ENCODE measurements around the gene IKBKE.

The IKBKE gene

GRCh38 chr1:206469933-206470691 lies at the start of gene IKBKE:
Gene IKBKE, plus strand, starts transcription at chr1:206470476. Its CDS starts 2,752 bp downstream, at chr1:206473228.
- peak; percentile 39 for DNase-seq (ENCODE audit: low read depth)

GRCh38 chr1:206421616-206422340 lies 48.5 kb upstream of the IKBKE start:
- DNase-seq (ENCODE audit: low read depth) = no peak

- no peak for DNase-seq (ENCODE audit: low read depth)
Measured at GRCh38 chr1:206422525-206422924, 47.8 kb upstream of the IKBKE start.

GRCh38 chr1:206427291-206427690 lies 43.0 kb upstream of the IKBKE start:
- no peak for DNase-seq (ENCODE audit: low read depth)

- DNase-seq (ENCODE audit: low read depth) = no peak
Measured at GRCh38 chr1:206429421-206429820, 40.9 kb upstream of the IKBKE start.

- no peak for DNase-seq (ENCODE audit: low read depth)
Measured at GRCh38 chr1:206430031-206430983, 40.0 kb upstream of the IKBKE start.

- DNase-seq (ENCODE audit: low read depth) = no peak
Measured at GRCh38 chr1:206435445-206435844, 34.8 kb upstream of the IKBKE start.

GRCh38 chr1:206438554-206438953 lies 31.7 kb upstream of the IKBKE start:
- DNase-seq (ENCODE audit: low read depth) = no peak

- no peak for DNase-seq (ENCODE audit: low read depth)
Measured at GRCh38 chr1:206439205-206439604, 31.1 kb upstream of the IKBKE start.

- no peak for DNase-seq (ENCODE audit: low read depth)
Measured at GRCh38 chr1:206441336-206441967, 28.8 kb upstream of the IKBKE start.

GRCh38 chr1:206442101-206442500 lies 28.2 kb upstream of the IKBKE start:
- no peak for DNase-seq (ENCODE audit: low read depth)

GRCh38 chr1:206445116-206445515 lies 25.2 kb upstream of the IKBKE start:
- DNase-seq (ENCODE audit: low read depth) = no peak

GRCh38 chr1:206445911-206446356 lies 24.3 kb upstream of the IKBKE start:
- no peak for DNase-seq (ENCODE audit: low read depth)

GRCh38 chr1:206446688-206447421 lies 23.4 kb upstream of the IKBKE start:
- DNase-seq (ENCODE audit: low read depth) = no peak

- DNase-seq (ENCODE audit: low read depth) = no peak
Measured at GRCh38 chr1:206447422-206447765, 22.9 kb upstream of the IKBKE start.

GRCh38 chr1:206447792-206448191 lies 22.5 kb upstream of the IKBKE start:
- no peak for DNase-seq (ENCODE audit: low read depth)

GRCh38 chr1:206448471-206448870 lies 21.8 kb upstream of the IKBKE start:
- DNase-seq (ENCODE audit: low read depth) = no peak

- DNase-seq (ENCODE audit: low read depth) = no peak
Measured at GRCh38 chr1:206449565-206449964, 20.7 kb upstream of the IKBKE start.

- no peak for DNase-seq (ENCODE audit: low read depth)
Measured at GRCh38 chr1:206450281-206450680, 20.0 kb upstream of the IKBKE start.

- no peak for DNase-seq (ENCODE audit: low read depth)
Measured at GRCh38 chr1:206451134-206451686, 19.1 kb upstream of the IKBKE start.

- no peak for DNase-seq (ENCODE audit: low read depth)
Measured at GRCh38 chr1:206453111-206453510, 17.2 kb upstream of the IKBKE start.

Data from activated T-cell treated with anti-CD3 and anti-CD28 coated beads for 24 hours (primary cell).